MM.1S (cell line): ENCODE results near the gene MEGF6.

Experiments used
- EZH2 ChIP-seq: fragments of 300-600 bp; sonication (generic); optimal IDR thresholded peaks from 2 replicates; pipeline ENCODE3; 2017; ENCODE audit warnings: low read depth, mild to moderate bottlenecking, antibody characterized with exemption, low read length, mixed read lengths
- TF ChIP-seq, protein P1 (sequence below): fragments of 300-600 bp; sonication (generic); IDR thresholded peaks from 2 replicates; pipeline ENCODE4 v1.5.1; 2016; ENCODE audit warnings: antibody characterized with exemption, low read length, mixed read lengths

DNA sequence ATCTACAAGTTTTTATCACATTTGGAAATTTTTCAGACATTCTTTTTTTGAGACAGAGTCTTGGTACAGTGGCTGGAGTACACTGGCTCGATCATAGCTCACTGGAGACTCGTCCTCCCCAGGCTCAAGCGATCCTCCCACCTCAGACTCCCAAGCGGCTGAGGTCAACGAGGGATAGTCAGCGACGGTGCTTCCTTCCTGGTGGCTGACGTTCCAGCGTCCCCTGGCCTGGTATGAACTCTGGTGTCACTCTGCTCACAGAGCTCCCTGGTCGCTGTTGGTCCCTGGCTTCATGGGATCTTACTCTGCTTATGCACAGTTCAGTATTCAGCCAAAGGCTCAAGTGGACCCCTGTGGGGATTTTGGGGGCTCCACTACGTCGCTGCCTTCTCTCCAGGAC is 160.3 kb downstream of the MEGF6 start:
- TF ChIP-seq, protein P1, sequence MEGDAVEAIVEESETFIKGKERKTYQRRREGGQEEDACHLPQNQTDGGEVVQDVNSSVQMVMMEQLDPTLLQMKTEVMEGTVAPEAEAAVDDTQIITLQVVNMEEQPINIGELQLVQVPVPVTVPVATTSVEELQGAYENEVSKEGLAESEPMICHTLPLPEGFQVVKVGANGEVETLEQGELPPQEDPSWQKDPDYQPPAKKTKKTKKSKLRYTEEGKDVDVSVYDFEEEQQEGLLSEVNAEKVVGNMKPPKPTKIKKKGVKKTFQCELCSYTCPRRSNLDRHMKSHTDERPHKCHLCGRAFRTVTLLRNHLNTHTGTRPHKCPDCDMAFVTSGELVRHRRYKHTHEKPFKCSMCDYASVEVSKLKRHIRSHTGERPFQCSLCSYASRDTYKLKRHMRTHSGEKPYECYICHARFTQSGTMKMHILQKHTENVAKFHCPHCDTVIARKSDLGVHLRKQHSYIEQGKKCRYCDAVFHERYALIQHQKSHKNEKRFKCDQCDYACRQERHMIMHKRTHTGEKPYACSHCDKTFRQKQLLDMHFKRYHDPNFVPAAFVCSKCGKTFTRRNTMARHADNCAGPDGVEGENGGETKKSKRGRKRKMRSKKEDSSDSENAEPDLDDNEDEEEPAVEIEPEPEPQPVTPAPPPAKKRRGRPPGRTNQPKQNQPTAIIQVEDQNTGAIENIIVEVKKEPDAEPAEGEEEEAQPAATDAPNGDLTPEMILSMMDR, result no peak
- no peak for TF ChIP-seq EZH2
